Stimulated activated CD8-positive, alpha-beta memory T cell treated with anti-CD3 and anti-CD28 coated beads, Interleukin-4, amount 100 ng/mL, for 1 hour (primary cell): ENCODE measurements around the gene MCCD1.

Experiments
- DNase-seq, 2 donors: peaks; one replicate each; pipeline ENCODE4 v3.0.0-alpha.2; 2020; ENCODE audit warnings: low read depth in 2 of 2, low spot score in 1 of 2

MCCD1 gene

GRCh38 chr6:31541658-31542521 is 13.1 kb downstream of the MCCD1 start, which contains the start of gene DDX39B:
TSS of gene DDX39B (minus strand) at chr6:31542003. CDS start at chr6:31540532, 1,471 bp downstream.
- peak; percentile 83 to 88 for DNase-seq

- no peak for DNase-seq
Measured at GRCh38 chr6:31543639-31544038, 14.9 kb downstream of the MCCD1 start.

- DNase-seq: no peak
Measured at GRCh38 chr6:31544676-31545075, 15.9 kb downstream of the MCCD1 start.

DNA sequence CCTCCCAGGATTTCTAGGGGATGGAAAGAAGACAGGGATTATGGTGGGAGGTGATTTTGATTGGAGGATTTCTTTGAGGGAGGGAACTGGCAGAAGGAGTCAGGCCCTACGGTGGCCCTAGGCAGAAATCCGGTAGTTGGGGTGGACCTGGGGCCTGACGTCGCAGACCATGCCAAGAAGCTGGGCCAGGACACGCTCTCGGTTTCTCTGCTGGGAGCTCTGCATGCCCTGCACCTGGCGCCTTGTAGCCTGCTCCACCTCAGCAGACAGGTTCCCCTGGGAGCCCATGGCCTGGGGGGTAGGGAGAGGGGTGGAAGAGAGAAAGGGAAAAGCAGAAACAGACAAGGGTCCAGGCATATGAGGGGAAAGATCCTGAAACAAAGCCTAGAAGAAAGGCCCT is 16.5 kb downstream of the MCCD1 start:
- no peak for DNase-seq

- DNase-seq: peak; percentile 52 to 68
Measured at GRCh38 chr6:31546339-31546957, 17.7 kb downstream of the MCCD1 start, which contains the start of gene ATP6V1G2. TSS of gene ATP6V1G2 (minus strand) at chr6:31546608. CDS start at chr6:31546559, 49 bp downstream.

GRCh38 chr6:31546958-31547726 is 18.4 kb downstream of the MCCD1 start, which contains the start of gene NFKBIL1:
TSS of gene NFKBIL1 (plus strand) at chr6:31547608. CDS start at chr6:31547695, 87 bp downstream.
- peak; percentile 65 to 81 for DNase-seq

GRCh38 chr6:31547727-31548543 is 19.2 kb downstream of the MCCD1 start:
- no peak for DNase-seq

DNA sequence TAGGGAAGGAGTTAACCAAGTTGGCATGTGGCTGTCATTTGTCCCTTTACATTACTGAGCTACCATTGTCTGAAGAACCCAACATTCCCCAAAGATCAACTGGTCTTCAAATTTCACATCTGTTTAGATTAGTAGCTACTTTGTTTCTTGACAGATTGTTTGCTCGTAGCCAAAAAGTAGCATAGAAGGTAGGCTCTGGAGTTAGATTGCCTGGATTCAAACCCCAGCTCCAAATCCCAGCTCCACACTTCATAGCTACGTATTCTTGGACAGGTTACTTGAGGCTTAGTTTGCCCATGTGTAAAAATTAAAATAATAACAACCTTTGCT is 19.7 kb downstream of the MCCD1 start:
- no peak for DNase-seq

- peak in 1 of 2 donors; percentile 43 for DNase-seq
Measured at GRCh38 chr6:31551371-31551770, 22.6 kb downstream of the MCCD1 start.

- DNase-seq: no peak
Measured at GRCh38 chr6:31556307-31556706, 27.5 kb downstream of the MCCD1 start.

GRCh38 chr6:31557443-31558317 is 28.9 kb downstream of the MCCD1 start:
- no peak for DNase-seq

- DNase-seq: no peak
Measured at GRCh38 chr6:31558318-31558625, 29.5 kb downstream of the MCCD1 start.

DNA sequence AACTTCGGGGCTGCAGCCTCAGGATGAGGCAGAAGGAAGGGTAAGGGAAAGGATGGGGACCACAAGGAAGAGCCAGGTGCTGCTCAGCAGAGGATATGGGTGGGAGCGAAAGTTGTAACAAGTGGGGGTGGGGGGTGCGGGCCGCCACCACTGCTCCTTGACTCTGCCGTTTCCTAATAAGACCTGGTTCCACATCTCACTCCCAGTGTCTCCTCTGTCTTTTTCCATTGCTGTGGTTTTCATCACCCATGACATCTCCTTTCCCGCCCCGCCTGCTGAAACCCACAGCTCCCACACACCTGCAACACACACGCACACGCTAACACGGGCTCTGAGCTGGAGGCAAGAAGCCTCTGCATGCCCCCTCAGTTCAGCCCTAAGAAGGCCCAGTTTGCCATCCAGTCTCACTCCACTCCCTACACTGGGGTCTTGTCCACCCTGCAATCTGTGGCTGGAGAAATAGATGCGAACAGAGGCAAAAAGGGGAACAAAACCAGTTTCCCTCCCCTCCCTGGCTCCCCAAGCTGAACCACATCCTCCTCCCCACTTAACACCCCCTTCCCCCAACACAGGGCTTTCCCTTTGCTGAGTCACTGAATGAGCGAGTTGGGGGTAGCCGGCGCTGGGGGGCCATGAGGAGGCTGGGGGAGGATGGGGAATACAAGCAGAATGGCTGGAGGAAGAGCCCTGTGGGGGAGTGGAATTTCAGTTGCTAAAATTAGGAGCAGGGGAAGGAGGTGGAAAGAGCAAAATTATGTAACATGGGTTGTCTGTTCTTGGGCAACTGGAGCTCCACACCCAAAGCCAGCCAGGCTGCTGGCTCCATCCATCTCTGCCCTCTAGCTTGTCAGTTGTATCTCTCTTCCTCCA is 30.1 kb downstream of the MCCD1 start:
- peak in 1 of 2 donors; percentile 46 for DNase-seq

DNA sequence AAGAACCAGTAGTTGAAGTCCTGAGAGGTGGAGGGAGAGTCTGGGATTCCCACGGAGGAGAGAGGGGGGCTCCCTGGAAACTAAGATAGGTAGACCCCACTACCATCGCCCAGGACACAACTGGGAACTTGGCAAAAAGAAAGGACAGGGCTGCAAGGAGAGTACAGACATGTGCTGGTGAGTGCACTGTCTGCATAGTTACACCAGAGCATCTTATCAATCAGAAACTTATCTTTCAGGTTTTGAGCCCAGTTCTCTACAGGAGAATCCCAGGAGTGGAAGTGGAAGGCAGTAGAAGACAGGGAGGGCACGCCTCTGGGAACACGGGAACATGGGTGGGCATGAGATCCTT is 30.8 kb downstream of the MCCD1 start:
- DNase-seq: no peak

DNA sequence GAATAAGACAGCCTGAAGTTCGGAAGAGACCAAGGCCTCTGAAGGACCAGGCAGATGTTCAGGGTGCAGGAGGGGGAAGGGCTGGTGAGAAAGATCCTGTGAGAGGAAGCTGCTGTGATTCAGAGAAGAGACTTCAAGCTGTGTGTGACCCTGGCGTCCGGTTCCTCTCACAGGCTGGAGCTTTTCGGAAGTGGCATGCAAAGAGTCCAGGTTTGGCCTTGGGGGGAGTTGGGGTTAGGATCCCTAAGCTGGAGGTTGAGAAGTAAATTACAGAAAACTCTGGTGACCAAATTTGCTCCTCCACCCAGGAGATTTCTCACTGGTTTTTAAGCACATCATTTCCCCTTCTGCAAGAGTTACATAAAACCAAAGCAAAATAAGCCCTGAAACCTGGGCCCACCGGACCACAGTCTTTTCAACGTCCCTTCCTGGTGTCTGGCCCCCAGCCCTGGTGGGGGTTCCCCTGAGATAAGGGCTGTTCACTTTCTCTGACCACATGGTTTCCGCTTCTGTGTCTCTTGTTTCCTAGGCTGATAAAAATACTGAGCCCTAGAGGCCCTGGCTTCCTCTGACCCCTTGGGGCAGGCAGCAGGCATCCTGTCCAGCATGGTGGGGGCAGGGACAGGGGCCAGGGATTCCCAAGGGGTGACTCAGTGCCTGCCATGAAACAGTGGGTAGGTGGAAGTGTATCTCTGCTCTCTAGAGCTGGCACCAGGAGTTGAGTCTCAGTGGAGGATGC is 31.4 kb downstream of the MCCD1 start:
- no peak for DNase-seq

DNA sequence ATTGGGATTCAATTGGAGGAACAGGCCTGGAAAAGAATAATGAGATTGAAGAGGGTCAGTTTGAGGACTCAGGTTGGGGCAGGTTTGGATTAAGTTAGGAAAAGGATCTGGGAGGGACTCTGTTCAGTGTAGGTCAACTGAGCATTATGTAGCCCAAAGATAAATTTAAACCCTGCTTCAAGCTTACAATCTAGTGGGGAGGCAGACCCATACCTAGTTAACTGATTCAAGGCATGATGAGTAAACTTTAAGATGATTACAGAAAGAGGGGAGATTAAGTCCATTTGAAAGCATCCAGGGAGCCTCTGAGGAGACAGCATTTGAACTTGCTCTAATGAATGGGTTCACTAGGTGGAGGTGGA is 31.9 kb downstream of the MCCD1 start:
- no peak for DNase-seq

- DNase-seq: no peak
Measured at GRCh38 chr6:31567531-31568370, 39.0 kb downstream of the MCCD1 start.

DNA sequence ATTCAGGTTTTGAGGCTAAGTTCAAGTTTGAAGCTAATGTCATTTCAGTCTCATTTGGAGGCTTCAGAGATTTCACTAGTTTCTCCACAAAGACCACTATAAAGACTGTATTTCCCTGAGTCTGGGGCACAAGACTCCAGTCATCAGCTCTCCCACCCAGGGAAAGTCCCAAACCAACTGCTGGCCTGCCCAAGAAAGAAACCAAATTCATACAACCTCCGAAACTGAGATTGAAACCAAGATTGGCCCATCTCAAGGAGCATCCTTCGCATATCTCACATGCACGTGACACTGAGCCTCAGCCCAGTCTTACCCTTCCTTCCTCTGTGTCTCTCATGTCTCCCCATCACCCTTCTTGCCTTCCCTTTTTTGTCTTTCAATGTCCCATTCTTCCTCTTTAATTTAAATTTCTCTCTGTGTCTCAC is 39.8 kb downstream of the MCCD1 start:
- no peak for DNase-seq
